Urinary bladder (tissue), 4 donors: ENCODE results near the gene FGL2. TPM values are rescaled to one million over a fixed set of nuclear protein-coding genes. Genes with fewer than 3 reads are reported as not detected.
A peak's percentile ranks its signal among the peaks of the same experiment; 100 is the strongest.
"Not testable (repeated sequence)": the region's sequence is repeated elsewhere in the genome, so short reads cannot be mapped to it uniquely, and the experiment has no call there.

Experiments used
- DNase-seq: peaks from one replicate; pipeline ENCODE4 v3.0.0-alpha.2; 2015; ENCODE audit errors: extremely low spot score
- H3K27ac ChIP-seq: one replicate; pipeline ENCODE4 v1.5.1; 2013; ENCODE audit warnings: low read depth, mild to moderate bottlenecking, moderate library complexity
- H3K36me3 ChIP-seq: one replicate; pipeline ENCODE4 v1.6.1; 2013; ENCODE audit warnings: mild to moderate bottlenecking, moderate library complexity; ENCODE audit not compliant: insufficient read depth
- H3K4me1 ChIP-seq: one replicate; pipeline ENCODE4 v1.6.1; 2013; ENCODE audit warnings: mild to moderate bottlenecking, moderate library complexity; ENCODE audit not compliant: insufficient read depth
- H3K4me3 ChIP-seq: one replicate; pipeline ENCODE4 v1.5.1; 2013; ENCODE audit warnings: low read depth, low read length
- WGBS: extraction: QIAGEN DNeasy Blood & Tissue Kit; methylation state at CpG from one replicate; pipeline ENCODE4 v1.1.7; 2013; 5-methylcytosine and 5-hydroxymethylcytosine counted together
- polyA plus RNA-seq: library from polyadenylated mRNA; stranded (reverse); fragments of 200-250 nt; gene quantifications from one replicate; pipeline ENCODE4 v1.2.3, GENCODE V29; 2013
- total RNA-seq: library from RNA; depleted of rRNA; stranded (reverse); fragments of >200 nt; gene quantifications from one replicate; pipeline ENCODE4 v1.2.3, GENCODE V29; 2014
- donor health status: healthy with polysubstance abuse.
- donor health status: healthy.

Gene FGL2
- total and polyA plus RNA-seq, 2 donors: 106 to 222 TPM

DNA sequence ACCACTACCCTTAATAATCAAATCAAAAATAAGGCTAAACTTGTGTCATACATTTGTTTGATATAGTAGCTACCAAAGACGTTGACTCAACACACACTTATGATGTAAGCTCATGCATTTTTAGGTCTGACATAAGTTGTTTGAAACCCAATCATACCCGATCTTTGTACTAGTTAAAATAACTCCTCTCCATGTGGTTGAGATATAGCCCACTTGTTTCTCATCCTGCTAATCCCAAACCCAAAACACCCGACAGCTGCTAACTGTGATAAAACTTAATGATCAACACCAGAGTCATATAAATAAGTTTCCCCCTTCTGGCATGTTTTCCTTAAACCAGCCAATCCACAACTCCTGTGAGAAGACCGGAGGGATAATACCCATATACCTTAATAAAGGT lies 28.5 kb downstream of the FGL2 start:
- not testable (repeated sequence) for H3K4me3 ChIP-seq, H3K36me3 ChIP-seq, H3K4me1 ChIP-seq, H3K27ac ChIP-seq, DNase-seq
- 81% methylated on average over 4 of the region's 4 CpGs for WGBS

- Histone ChIP-seq H3K36me3 (no peaks in the 10 kb centered on the region), H3K27ac (no peak overlapping the region), H3K4me1 (no peaks in the 10 kb centered on the region), H3K4me3 (no peak overlapping the region)
- WGBS: 27% methylated on average over 1 of the region's 1 CpG
- DNase-seq: no peak
Observed at GRCh38 chr7:77157446-77157845, 42.2 kb downstream of the FGL2 start.

- H3K27ac ChIP-seq, H3K36me3 ChIP-seq, H3K4me3 ChIP-seq, H3K4me1 ChIP-seq, DNase-seq: not testable (repeated sequence)
- no CpG with 5 or more reads among the region's 1 CpG for WGBS
Observed at GRCh38 chr7:77157034-77157433, 42.6 kb downstream of the FGL2 start.

- not testable (repeated sequence) for H3K27ac ChIP-seq, DNase-seq, H3K4me1 ChIP-seq, H3K36me3 ChIP-seq, H3K4me3 ChIP-seq
- 68% methylated on average over 4 of the region's 5 CpGs for WGBS
Observed at GRCh38 chr7:77155601-77156377, 43.8 kb downstream of the FGL2 start.

DNA sequence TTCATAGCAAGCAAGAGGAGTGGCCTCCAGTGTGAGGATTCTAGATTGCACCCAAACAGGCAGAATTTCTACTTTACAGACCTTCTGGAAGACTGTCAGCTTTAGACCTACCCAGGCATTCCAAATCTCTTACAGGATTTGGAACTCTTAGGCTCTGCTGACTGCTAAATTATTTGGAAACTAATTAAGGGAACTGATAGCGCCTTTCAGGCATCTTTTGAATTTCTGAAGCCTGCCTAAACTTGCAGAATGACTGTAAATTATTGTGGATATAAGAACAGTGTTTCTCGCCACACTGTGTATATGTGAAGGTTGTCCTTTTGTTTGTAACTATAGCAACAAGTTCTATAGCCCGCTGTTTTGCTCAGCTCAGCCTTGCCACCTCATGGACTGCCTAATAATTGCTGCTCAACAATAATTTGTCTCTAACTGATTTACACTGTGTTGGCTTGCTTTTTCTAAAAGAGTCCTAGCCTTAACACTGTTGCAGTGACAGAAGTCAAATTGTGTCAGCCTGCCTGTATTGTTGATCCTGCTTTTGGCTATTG lies 44.6 kb downstream of the FGL2 start:
- not testable (repeated sequence) for H3K27ac ChIP-seq
- DNase-seq: peak; percentile 32
- WGBS: 33% methylated on average over 3 of the region's 3 CpGs

GRCh38 chr7:77152232-77152631 lies 47.4 kb downstream of the FGL2 start:
- not testable (repeated sequence) for H3K27ac ChIP-seq, H3K4me3 ChIP-seq, H3K4me1 ChIP-seq, H3K36me3 ChIP-seq
- peak; percentile 23 for DNase-seq

More for the DNA sequence above, 44.6 kb downstream of the FGL2 start:
- H3K4me3 ChIP-seq, H3K4me1 ChIP-seq, H3K36me3 ChIP-seq: not testable (repeated sequence)

Other genes starting within 250 kb of the FGL2 start
- not detected for gene SPDYE17, start 167.5 kb downstream of the FGL2 start, total RNA-seq
- gene SPDYE17, start 167.5 kb downstream of the FGL2 start, polyA plus RNA-seq: not detected
- gene SPDYE18, start 137.3 kb downstream of the FGL2 start, total RNA-seq: 0.63 TPM
- gene SPDYE18, start 137.3 kb downstream of the FGL2 start, polyA plus RNA-seq: 1.3 TPM
- 25.7 TPM for gene CCDC146, start 77.2 kb downstream of the FGL2 start, total RNA-seq
- gene CCDC146, start 77.2 kb downstream of the FGL2 start, polyA plus RNA-seq: 6.6 TPM
- 14.9 TPM for gene GSAP, start 216.5 kb upstream of the FGL2 start, total RNA-seq
- gene GSAP, start 216.5 kb upstream of the FGL2 start, polyA plus RNA-seq: 4.7 TPM